ENCODE measurements around the gene LTC4S. TPM values are rescaled to one million over a fixed set of nuclear protein-coding genes. Genes with fewer than 3 reads are reported as not detected.

LTC4S gene
- total and polyA plus RNA-seq, 4 experiments from 2014 or later = 4.2 to 9.4 (median 6.6) TPM

GRCh38 chr5:179822444-179822990, 28.7 kb downstream of the LTC4S start:
- H3K36me3 ChIP-seq (ENCODE audit: insufficient read depth, low read length) = peaks cover 45% of the 10 kb centered on the region
- intact Hi-C loops (cut with micrococcal nuclease) = no loop called here
- Mint-ChIP-seq H3K36me3 (peaks cover 23 to 59% of the 10 kb centered on the region in 2 donors), H3K27ac (peak overlapping the region; percentile 96 to 99 (median 97)), H3K4me1 (peaks cover 30 to 73% (median 46%) of the 10 kb centered on the region in 4 donors), H3K9me3 (peaks cover 0 to 5% (median 0%) of the 10 kb centered on the region in 8 donors), H3K4me3 (peak overlapping the region; percentile 93 to 98 (median 96)), H3K27me3 (peaks cover 0 to 1% of the 10 kb centered on the region in 2 donors)
- H3K4me1 ChIP-seq (ENCODE audit: insufficient read depth, low read length) = peaks cover 48% of the 10 kb centered on the region
- H3K27ac ChIP-seq (ENCODE audit: low read depth, low read length) = peak overlapping the region; percentile 99
- DNase-seq = peak in 1 of 5 donors; percentile 29
- ChIA-PET CTCF (ENCODE audit: partially characterized antibody) (interaction anchor here (1.1 to 1.6 kb wide), 5 partner anchors 11 to 26 kb away, joined by 3 to 5 read pairs (median 3); no protein-coding TSS in a partner anchor), POLR2A (ENCODE audit: partially characterized antibody) (interaction anchor here (0.5 to 7.5 kb wide), 11 partner anchors 9 to 272 kb away, joined by 3 to 159 read pairs (median 5); partner anchors contain the start of genes LTC4S, MGAT4B, MRNIP and RUFY1)
- no peaks in the 10 kb centered on the region for H3K27me3 ChIP-seq (ENCODE audit: insufficient read depth, low read length)
- no peak overlapping the region for H3K4me3 ChIP-seq (ENCODE audit: low read length in 2 of 2)
- no peaks in the 10 kb centered on the region for H3K9me3 ChIP-seq (ENCODE audit: control insufficient read depth in 1 of 2, low read length in 2 of 2)

GRCh38 chr5:179823937-179824744, 30.4 kb downstream of the LTC4S start:
- Histone ChIP-seq H3K27ac (ENCODE audit: low read depth, low read length) (no peak overlapping the region), H3K4me3 (ENCODE audit: low read length in 2 of 2) (no peak overlapping the region), H3K27me3 (ENCODE audit: insufficient read depth, low read length) (no peaks in the 10 kb centered on the region), H3K9me3 (ENCODE audit: control insufficient read depth in 1 of 2, low read length in 2 of 2) (no peaks in the 10 kb centered on the region), H3K4me1 (ENCODE audit: insufficient read depth, low read length) (peaks cover 35% of the 10 kb centered on the region), H3K36me3 (ENCODE audit: insufficient read depth, low read length) (peaks cover 55% of the 10 kb centered on the region)
- Mint-ChIP-seq H3K4me1 (peaks cover 23 to 60% (median 40%) of the 10 kb centered on the region in 4 donors), H3K9me3 (peaks cover 0 to 5% (median 0%) of the 10 kb centered on the region in 8 donors), H3K27me3 (peaks cover 0 to 1% of the 10 kb centered on the region in 2 donors), H3K27ac (peak overlapping the region in 4 of 7 donors; percentile 20 to 99 (median 74)), H3K4me3 (peak overlapping the region in 2 of 8 donors; percentile 1 to 2), H3K36me3 (peaks cover 35 to 70% of the 10 kb centered on the region in 2 donors)
- intact Hi-C loops (cut with micrococcal nuclease) = no loop called here
- ChIA-PET CTCF (ENCODE audit: partially characterized antibody) (no interaction called here), POLR2A (ENCODE audit: partially characterized antibody) (interaction anchor here (0.9 to 7.5 kb wide), 4 partner anchors 13 to 19 kb away, joined by 3 to 159 read pairs (median 8); partner anchors contain the start of gene MGAT4B)
- DNase-seq = peak in 1 of 5 donors; percentile 16

- peaks cover 0 to 1% of the 10 kb centered on the region in 2 donors for H3K27me3 Mint-ChIP-seq
- H3K4me3 Mint-ChIP-seq = peak overlapping the region in 3 of 8 donors; percentile 1 to 46 (median 2)
- intact Hi-C loops (cut with micrococcal nuclease) = no loop called here
- H3K36me3 Mint-ChIP-seq = peaks cover 41 to 76% of the 10 kb centered on the region in 2 donors
- no peak overlapping the region for H3K4me3 ChIP-seq (ENCODE audit: low read length in 2 of 2)
- no peak overlapping the region for H3K27ac ChIP-seq (ENCODE audit: low read depth, low read length)
- H3K27ac Mint-ChIP-seq = peak overlapping the region in 4 of 7 donors; percentile 20 to 76 (median 74)
- no peaks in the 10 kb centered on the region for H3K9me3 ChIP-seq (ENCODE audit: control insufficient read depth in 1 of 2, low read length in 2 of 2)
- ChIA-PET POLR2A (ENCODE audit: partially characterized antibody) (interaction anchor here (0.9 kb wide), 2 partner anchors 14 to 18 kb away, joined by 3 read pairs; partner anchors contain the start of gene MGAT4B), CTCF (ENCODE audit: partially characterized antibody) (interaction anchor here (1.0 kb wide), 1 partner anchor 29 kb away, joined by 4 read pairs; no protein-coding TSS in a partner anchor)
- H3K9me3 Mint-ChIP-seq = peaks cover 0 to 5% (median 0%) of the 10 kb centered on the region in 8 donors
- peaks cover 58% of the 10 kb centered on the region for H3K36me3 ChIP-seq (ENCODE audit: insufficient read depth, low read length)
- H3K27me3 ChIP-seq (ENCODE audit: insufficient read depth, low read length) = no peaks in the 10 kb centered on the region
- DNase-seq = no peak
- peaks cover 23 to 58% (median 38%) of the 10 kb centered on the region in 4 donors for H3K4me1 Mint-ChIP-seq
- peaks cover 29% of the 10 kb centered on the region for H3K4me1 ChIP-seq (ENCODE audit: insufficient read depth, low read length)
These were observed 30.9 kb downstream of the LTC4S start for GRCh38 chr5:179824745-179825112.

GRCh38 chr5:179825655-179826182, 31.9 kb downstream of the LTC4S start:
- Mint-ChIP-seq H3K4me1 (peaks cover 19 to 51% (median 33%) of the 10 kb centered on the region in 4 donors), H3K27ac (peak overlapping the region in 5 of 7 donors; percentile 8 to 76 (median 48)), H3K27me3 (peaks cover 0 to 1% of the 10 kb centered on the region in 2 donors), H3K9me3 (peaks cover 0 to 5% (median 0%) of the 10 kb centered on the region in 8 donors), H3K36me3 (peaks cover 46 to 83% of the 10 kb centered on the region in 2 donors), H3K4me3 (no peak overlapping the region)
- ChIA-PET CTCF (ENCODE audit: partially characterized antibody) (interaction anchor here (0.7 to 1.1 kb wide), 3 partner anchors 21 to 30 kb away, joined by 3 to 4 read pairs (median 3); no protein-coding TSS in a partner anchor), POLR2A (ENCODE audit: partially characterized antibody) (no interaction called here)
- H3K4me3 ChIP-seq (ENCODE audit: low read length in 2 of 2) = no peak overlapping the region
- H3K4me1 ChIP-seq (ENCODE audit: insufficient read depth, low read length) = peaks cover 21% of the 10 kb centered on the region
- no peak overlapping the region for H3K27ac ChIP-seq (ENCODE audit: low read depth, low read length)
- no peak for DNase-seq
- intact Hi-C loops (cut with micrococcal nuclease) = no loop called here
- no peaks in the 10 kb centered on the region for H3K9me3 ChIP-seq (ENCODE audit: control insufficient read depth in 1 of 2, low read length in 2 of 2)
- H3K36me3 ChIP-seq (ENCODE audit: insufficient read depth, low read length) = peaks cover 66% of the 10 kb centered on the region
- no peaks in the 10 kb centered on the region for H3K27me3 ChIP-seq (ENCODE audit: insufficient read depth, low read length)

- ChIA-PET CTCF (ENCODE audit: partially characterized antibody) (interaction anchor here (1.1 to 1.9 kb wide), 2 partner anchors 26 to 61 kb away, joined by 4 read pairs; no protein-coding TSS in a partner anchor), POLR2A (ENCODE audit: partially characterized antibody) (interaction anchor here (0.8 to 1.1 kb wide), 2 partner anchors 9 to 22 kb away, joined by 3 to 5 read pairs; no protein-coding TSS in a partner anchor)
- Mint-ChIP-seq H3K27ac (peak overlapping the region in 4 of 7 donors; percentile 9 to 76 (median 42)), H3K27me3 (no peaks in the 10 kb centered on the region), H3K36me3 (peaks cover 56 to 87% of the 10 kb centered on the region in 2 donors), H3K4me1 (peaks cover 13 to 41% (median 25%) of the 10 kb centered on the region in 4 donors), H3K4me3 (no peak overlapping the region), H3K9me3 (no peaks in the 10 kb centered on the region)
- peaks cover 78% of the 10 kb centered on the region for H3K36me3 ChIP-seq (ENCODE audit: insufficient read depth, low read length)
- no peaks in the 10 kb centered on the region for H3K9me3 ChIP-seq (ENCODE audit: control insufficient read depth in 1 of 2, low read length in 2 of 2)
- H3K4me1 ChIP-seq (ENCODE audit: insufficient read depth, low read length) = peaks cover 11% of the 10 kb centered on the region
- DNase-seq = no peak
- H3K27ac ChIP-seq (ENCODE audit: low read depth, low read length) = no peak overlapping the region
- intact Hi-C loops (cut with micrococcal nuclease) = no loop called here
- no peak overlapping the region for H3K4me3 ChIP-seq (ENCODE audit: low read length in 2 of 2)
- no peaks in the 10 kb centered on the region for H3K27me3 ChIP-seq (ENCODE audit: insufficient read depth, low read length)
These were observed 33.9 kb downstream of the LTC4S start for GRCh38 chr5:179827680-179828079.

- Mint-ChIP-seq H3K36me3 (peaks cover 68 to 92% of the 10 kb centered on the region in 2 donors), H3K4me3 (no peak overlapping the region), H3K9me3 (no peaks in the 10 kb centered on the region), H3K4me1 (peaks cover 10 to 31% (median 19%) of the 10 kb centered on the region in 4 donors), H3K27ac (peak overlapping the region in 5 of 7 donors; percentile 19 to 83 (median 61)), H3K27me3 (no peaks in the 10 kb centered on the region)
- H3K27me3 ChIP-seq (ENCODE audit: insufficient read depth, low read length) = no peaks in the 10 kb centered on the region
- ChIA-PET CTCF (ENCODE audit: partially characterized antibody) (interaction anchor here (1.1 kb wide), 1 partner anchor 27 kb away, joined by 3 read pairs; no protein-coding TSS in a partner anchor), POLR2A (ENCODE audit: partially characterized antibody) (interaction anchor here (0.8 to 6.3 kb wide), 4 partner anchors 8 to 151 kb away, joined by 3 to 46 read pairs (median 4); partner anchors contain the start of genes MGAT4B and SQSTM1)
- no peaks in the 10 kb centered on the region for H3K9me3 ChIP-seq (ENCODE audit: control insufficient read depth in 1 of 2, low read length in 2 of 2)
- peaks cover 6% of the 10 kb centered on the region for H3K4me1 ChIP-seq (ENCODE audit: insufficient read depth, low read length)
- no peak for DNase-seq
- intact Hi-C loops (cut with micrococcal nuclease) = no loop called here
- H3K36me3 ChIP-seq (ENCODE audit: insufficient read depth, low read length) = peaks cover 80% of the 10 kb centered on the region
- no peak overlapping the region for H3K4me3 ChIP-seq (ENCODE audit: low read length in 2 of 2)
- H3K27ac ChIP-seq (ENCODE audit: low read depth, low read length) = no peak overlapping the region
These were observed 35.1 kb downstream of the LTC4S start for GRCh38 chr5:179828756-179829421.

Data from CD4-positive, alpha-beta memory T cell (primary cell).